A673 (cell line): ENCODE measurements around the gene PCARE. TPM values are rescaled to one million over a fixed set of nuclear protein-coding genes. Genes with fewer than 3 reads are reported as not detected.

Experiments used
- BruUV-seq: library from RNA; stranded (reverse); fragments of 400-500 nt; replicated peaks from 2 replicates; lab custom pipeline; 2021; lab: Mats Ljungman, UMichigan
- CTCF ChIA-PET: fragments of 300-600 bp; sonication (Branson Sonifier 250); formaldehyde crosslinking; loops from one replicate; lab custom pipeline; 2022; ENCODE audit warnings: antibody characterized with exemption; lab: Charles Lee
- POLR2A ChIA-PET: fragments of 300-600 bp; sonication (Branson Sonifier 250); formaldehyde crosslinking; loops from one replicate; lab custom pipeline; 2022; ENCODE audit warnings: antibody characterized with exemption; ENCODE audit not compliant: low non-redundant PET; lab: Charles Lee
- DNase-seq: peaks from one replicate; pipeline ENCODE4 v3.0.0-alpha.2; 2015; ENCODE audit warnings: low spot score
- H3K27ac ChIP-seq: fragments of 200-600 bp; sonication (generic); 2 replicates; pipeline ENCODE4 v1.5.1; 2016; ENCODE audit warnings: mixed run types, low read depth, mild to moderate bottlenecking, mixed read lengths, antibody characterized with exemption, low read length; ENCODE audit not compliant: poor library complexity, severe bottlenecking
- H3K27me3 ChIP-seq: fragments of 200-600 bp; sonication (generic); replicated peaks from 2 replicates; pipeline ENCODE4 v1.6.1; 2017; ENCODE audit warnings: mixed run types, low read depth, mild to moderate bottlenecking, mixed read lengths, antibody characterized with exemption, low read length; ENCODE audit not compliant: insufficient read depth, poor library complexity
- H3K36me3 ChIP-seq: fragments of 200-600 bp; sonication (generic); 2 replicates; pipeline ENCODE4 v1.6.1; 2016; ENCODE audit warnings: mixed run types, mild to moderate bottlenecking, mixed read lengths, antibody characterized with exemption, low read length; ENCODE audit not compliant: insufficient read depth, poor library complexity, severe bottlenecking
- H3K4me1 ChIP-seq: fragments of 200-600 bp; sonication (generic); 2 replicates; pipeline ENCODE4 v1.6.1; 2017; ENCODE audit warnings: mixed run types, mild to moderate bottlenecking, mixed read lengths, antibody characterized with exemption, low read length; ENCODE audit not compliant: insufficient read depth, poor library complexity, severe bottlenecking
- H3K4me3 ChIP-seq: fragments of 200-600 bp; sonication (generic); 2 replicates; pipeline ENCODE4 v1.5.1; 2016; ENCODE audit warnings: low read depth, mixed run types, mild to moderate bottlenecking, mixed read lengths, low read length; ENCODE audit not compliant: poor library complexity, severe bottlenecking
- H3K9me3 ChIP-seq: fragments of 200-600 bp; sonication (generic); 2 replicates; pipeline ENCODE4 v1.6.1; 2016; ENCODE audit warnings: mixed run types, low read depth, mild to moderate bottlenecking, mixed read lengths, antibody characterized with exemption, low read length; ENCODE audit not compliant: poor library complexity, severe bottlenecking
- CTCF ChIP-seq: fragments of 300-800, 200-600 bp; sonication (generic); conservative IDR thresholded peaks from 2 replicates; pipeline ENCODE4 v1.5.1; 2017; ENCODE audit warnings: low read depth, mild to moderate bottlenecking, antibody characterized with exemption, low read length, moderate library complexity, mixed read lengths
- EZH2 ChIP-seq: fragments of 200-600 bp; sonication (generic); IDR thresholded peaks from 2 replicates; pipeline ENCODE4 v1.6.1; 2017; ENCODE audit warnings: borderline replicate concordance, low read depth, mild to moderate bottlenecking, mixed read lengths, antibody characterized with exemption, low read length; ENCODE audit not compliant: poor library complexity, severe bottlenecking
- intact Hi-C: fragments of 100-400 bp; cut with micrococcal nuclease; formaldehyde crosslinking; loops from one replicate; pipeline ENCODE4 v1.10.0; 2022; ENCODE audit not compliant: unreplicated experiment
- total RNA-seq: library from RNA; stranded (reverse); gene quantifications from 2 replicates; pipeline ENCODE4 v1.2.3, GENCODE V29; 2021

The PCARE gene
- total RNA-seq, 1 experiment from 2014 or later, result not detected

- Histone ChIP-seq H3K27me3 (no peaks in the 10 kb centered on the region), H3K27ac (no peak overlapping the region), H3K36me3 (no peaks in the 10 kb centered on the region), H3K4me3 (no peak overlapping the region), H3K4me1 (no peaks in the 10 kb centered on the region), H3K9me3 (no peaks in the 10 kb centered on the region)
- intact Hi-C loops, result no loop called here
- ChIA-PET POLR2A (no interaction called here), CTCF (no interaction called here)
- no peak for DNase-seq
- no TSS peak for BruUV-seq
- TF ChIP-seq CTCF, result no peak
- TF ChIP-seq EZH2, result no peak
These were observed 33.1 kb downstream of the PCARE start for GRCh38 chr2:29041161-29041660.

GRCh38 chr2:29040552-29040951, 33.8 kb downstream of the PCARE start:
- TF ChIP-seq EZH2, result no peak
- no peak for TF ChIP-seq CTCF
- no peaks in the 10 kb centered on the region for H3K4me1 ChIP-seq
- no peak overlapping the region for H3K4me3 ChIP-seq
- no TSS peak for BruUV-seq
- ChIA-PET CTCF (no interaction called here), POLR2A (no interaction called here)
- H3K36me3 ChIP-seq, result no peaks in the 10 kb centered on the region
- no peak overlapping the region for H3K27ac ChIP-seq
- no peaks in the 10 kb centered on the region for H3K27me3 ChIP-seq
- intact Hi-C loops, result no loop called here
- DNase-seq, result no peak
- no peaks in the 10 kb centered on the region for H3K9me3 ChIP-seq

GRCh38 chr2:29039718-29040480, 34.4 kb downstream of the PCARE start:
- Histone ChIP-seq H3K36me3 (no peaks in the 10 kb centered on the region), H3K27ac (no peak overlapping the region), H3K27me3 (no peaks in the 10 kb centered on the region), H3K4me1 (no peaks in the 10 kb centered on the region), H3K4me3 (no peak overlapping the region), H3K9me3 (no peaks in the 10 kb centered on the region)
- no peak for DNase-seq
- BruUV-seq, result no TSS peak
- ChIA-PET POLR2A (no interaction called here), CTCF (no interaction called here)
- intact Hi-C loops, result no loop called here
- TF ChIP-seq EZH2 (no peak), CTCF (no peak)
